Stimulated activated CD4-positive, alpha-beta T cell treated with anti-CD3 and anti-CD28 coated beads, Interleukin-1b, Interleukin-23, amount 100 ng/mL, for 24 hours (primary cell): ENCODE data around the gene LTBP1.
"Not testable (repeated sequence)": the region's sequence is repeated elsewhere in the genome, so short reads cannot be mapped to it uniquely, and the experiment has no call there.

ENCODE experiments used
- DNase-seq, 4 experiments: peaks; one replicate each; pipeline ENCODE4 v3.0.0-alpha.2; 2020; ENCODE audit warnings: low read depth in 4 of 4, low spot score in 1 of 4

LTBP1 gene

DNA sequence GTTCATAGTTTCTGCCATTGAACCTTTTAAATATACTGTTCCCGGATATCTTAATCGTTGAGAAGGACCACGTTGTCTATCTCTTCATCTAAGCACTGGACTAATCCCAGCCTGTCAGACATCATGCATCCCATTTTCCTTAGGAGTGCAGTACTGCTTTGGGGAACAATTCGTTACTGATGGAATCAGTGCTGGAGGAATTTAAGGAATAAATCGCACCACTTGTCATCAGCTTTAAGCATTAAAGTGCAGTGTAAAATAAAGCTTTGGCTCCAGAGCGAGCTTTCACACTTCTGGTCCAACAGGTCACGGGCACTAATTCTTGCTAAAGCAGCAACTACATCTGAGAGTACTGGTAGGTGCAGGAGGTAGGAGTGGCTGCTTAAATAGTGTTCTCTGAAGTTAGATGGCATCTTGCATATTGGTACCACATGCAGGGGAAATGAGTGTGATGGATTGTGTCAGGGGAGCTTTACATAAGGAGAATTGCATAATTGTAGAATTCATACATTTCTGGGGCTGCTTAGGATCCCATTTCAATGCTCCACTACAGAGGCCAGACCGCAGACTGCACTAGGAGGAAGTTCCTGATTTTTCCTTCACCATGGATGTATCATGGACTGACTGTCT lies 424.0 kb downstream of the LTBP1 start:
- DNase-seq: no peak

DNA sequence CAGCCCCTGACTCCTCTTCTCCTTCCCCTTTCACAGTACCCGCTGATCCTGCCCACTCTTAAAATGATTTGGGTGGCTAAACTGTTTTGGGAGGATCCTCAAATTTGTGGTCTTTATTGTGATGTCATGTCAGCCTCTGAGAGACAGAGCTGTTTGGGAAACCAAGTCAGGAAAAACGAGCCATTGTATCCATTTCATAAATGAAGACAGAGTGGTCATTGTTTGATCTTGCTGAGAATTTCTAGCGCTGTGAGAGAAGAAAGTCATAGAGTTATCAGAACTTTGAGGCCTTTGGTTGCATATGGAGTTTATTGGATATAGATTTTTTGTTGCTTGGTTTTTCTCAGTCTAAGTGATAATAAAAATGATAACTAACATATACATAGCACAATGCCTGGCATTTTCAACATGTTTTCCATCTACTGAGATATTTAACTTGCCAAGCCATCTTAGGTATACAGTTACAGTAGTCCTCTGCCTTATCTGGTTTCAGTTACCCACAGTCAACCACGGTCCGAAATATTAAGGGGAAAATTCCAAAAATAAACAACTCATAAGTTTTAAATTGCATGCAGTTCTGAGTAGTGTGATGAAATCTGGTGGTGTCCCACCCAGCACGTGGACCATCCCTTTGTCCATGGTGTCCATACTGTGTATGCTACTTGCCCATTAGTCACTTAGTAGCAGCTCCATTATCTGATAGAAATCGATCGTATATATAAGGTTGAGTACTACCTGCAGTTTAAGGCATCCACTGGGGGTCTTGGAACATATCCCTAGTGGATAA lies 424.7 kb downstream of the LTBP1 start:
- no peak for DNase-seq

DNA sequence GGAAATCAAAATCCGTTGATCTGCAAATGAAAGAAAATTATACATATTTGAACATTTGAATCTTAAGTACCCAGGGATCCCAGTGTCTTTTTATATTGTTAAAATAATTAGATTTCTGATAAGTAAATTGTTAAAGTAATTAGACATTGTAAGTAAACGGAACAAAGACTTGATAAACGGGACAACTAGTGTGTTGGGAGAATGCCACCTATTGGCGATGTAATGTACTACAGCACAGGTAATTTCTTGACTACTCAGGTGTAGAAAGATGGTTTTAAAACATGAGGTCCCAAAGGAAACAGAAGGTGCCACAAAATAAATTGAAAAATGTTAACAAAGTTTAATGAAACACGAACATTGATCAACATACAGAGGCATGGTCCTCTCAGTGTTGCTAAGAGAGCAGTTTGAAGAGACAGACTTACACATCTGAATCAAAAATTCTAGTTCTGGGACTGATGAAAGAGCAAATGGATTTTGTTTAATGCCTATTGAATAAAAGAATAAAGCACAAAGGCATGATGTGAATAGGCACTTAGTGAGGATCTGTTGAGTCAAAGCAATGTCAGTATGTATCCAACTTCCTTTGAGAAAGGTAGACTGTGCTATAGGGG lies 426.3 kb downstream of the LTBP1 start:
- DNase-seq: no peak

DNA sequence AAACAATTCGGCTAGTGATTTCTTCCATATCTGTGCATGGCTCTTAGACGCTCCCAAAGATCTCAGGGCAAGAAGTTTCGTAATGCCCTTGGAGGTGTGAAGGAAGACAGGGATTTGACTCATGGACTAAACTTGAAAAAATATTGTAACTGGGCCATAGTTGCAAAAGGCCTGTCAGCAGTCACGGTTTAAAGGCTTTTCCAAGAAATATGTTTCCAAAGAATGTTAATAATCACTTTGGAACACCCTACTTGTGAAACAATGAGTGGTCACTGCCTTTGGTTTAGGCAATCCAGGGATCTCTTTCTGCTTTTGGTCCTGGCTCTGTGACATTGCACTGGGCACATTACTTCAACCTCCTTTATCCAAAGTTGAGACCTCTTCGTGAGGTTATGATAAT lies 427.2 kb downstream of the LTBP1 start:
- DNase-seq: no peak

DNA sequence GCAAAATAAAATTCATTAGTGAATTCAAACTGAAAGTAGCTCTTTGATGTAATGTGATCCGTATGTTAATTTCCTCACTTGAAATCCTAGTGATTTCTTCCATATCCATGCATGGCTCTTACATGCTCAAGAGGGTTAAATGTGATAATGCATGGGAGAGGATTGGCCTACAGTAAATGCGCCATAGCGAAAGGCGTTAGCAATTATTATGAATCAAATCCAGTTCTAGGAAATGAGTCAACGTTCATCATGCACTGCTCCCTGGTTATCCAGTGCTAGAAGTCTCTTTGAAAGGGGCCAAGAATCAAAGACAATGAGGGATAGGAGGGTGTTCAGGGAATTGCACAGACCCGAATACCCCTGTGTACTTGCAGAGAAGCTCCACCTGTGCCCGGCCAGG lies 428.3 kb downstream of the LTBP1 start:
- no peak for DNase-seq

DNA sequence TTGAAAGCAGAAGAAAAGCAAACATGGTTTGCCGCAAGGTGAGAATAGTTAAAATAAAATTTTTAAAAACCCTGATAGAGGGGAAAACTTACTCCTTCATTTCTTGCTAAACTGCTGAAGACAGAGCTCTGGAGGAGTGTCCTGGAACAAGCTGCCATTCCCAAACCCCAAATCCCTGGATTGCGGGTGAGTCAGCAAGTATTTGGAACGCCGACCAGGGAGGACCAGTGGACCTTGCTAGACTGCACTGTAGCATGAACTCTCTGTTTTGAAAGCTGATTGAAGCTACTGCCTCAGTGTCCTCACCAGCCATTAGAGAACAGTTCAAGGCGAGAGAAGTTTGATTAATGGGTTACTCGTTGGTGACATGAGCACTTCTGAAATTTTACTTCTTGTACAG lies 430.3 kb downstream of the LTBP1 start:
- no peak for DNase-seq

DNA sequence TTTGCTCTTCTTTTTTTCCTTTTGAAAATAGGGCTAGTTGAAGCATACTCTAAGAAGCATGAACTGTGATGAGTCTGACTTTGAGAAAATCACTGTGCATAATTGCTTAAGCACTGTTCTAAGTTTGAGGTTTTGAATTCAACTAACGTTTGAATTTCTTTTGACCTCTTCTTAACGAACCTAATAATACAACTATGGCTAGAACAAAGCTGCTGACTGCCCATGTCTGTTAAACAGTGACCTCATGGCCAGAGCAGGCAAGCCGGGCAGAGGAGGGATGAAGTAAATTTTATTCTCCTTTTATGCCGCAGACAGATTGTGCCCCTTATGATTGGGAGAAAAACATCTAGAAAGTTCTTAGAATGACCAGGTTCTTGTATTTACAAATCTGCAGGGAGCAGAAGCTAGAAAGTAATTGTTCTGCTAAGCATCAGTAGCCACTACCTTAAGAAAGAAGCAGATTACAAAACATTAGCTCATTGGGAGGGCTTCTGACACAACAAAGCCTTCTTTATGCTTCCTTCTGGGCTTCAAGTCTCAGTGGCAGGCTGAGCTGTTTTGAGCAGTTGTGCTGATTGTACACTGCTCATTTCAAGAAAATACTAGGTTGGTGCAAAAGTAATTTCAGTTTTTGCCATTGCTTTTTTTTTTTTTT lies 431.9 kb downstream of the LTBP1 start:
- no peak for DNase-seq

DNA sequence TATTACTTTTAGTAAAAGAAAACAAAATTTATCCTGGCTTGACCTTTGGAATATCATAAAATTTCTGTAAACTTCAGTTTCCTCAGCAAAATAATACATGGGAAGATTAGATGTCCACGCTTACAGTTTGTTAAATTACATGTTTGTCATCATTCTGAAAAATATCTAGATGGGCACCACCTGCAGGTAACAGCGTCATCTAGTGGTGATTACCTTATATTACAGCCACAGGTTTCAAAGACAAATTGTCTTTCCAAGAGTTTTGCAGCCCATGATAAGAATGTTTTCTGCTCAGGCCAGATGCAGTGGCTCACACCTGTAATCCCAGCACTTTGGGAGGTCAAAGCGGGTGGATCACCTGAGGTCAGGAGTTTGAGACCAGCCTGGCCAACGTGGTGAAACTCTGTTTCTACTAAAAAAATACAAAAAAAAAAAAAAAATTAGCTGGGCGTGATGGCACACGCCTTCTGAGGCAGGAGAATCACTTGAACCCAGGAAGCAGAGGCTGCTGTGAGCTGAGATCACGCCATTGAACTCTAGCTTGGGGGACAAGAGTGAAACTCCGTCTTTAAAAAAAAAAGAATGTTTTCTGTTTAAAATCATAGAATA lies 433.4 kb downstream of the LTBP1 start:
- no peak for DNase-seq

DNA sequence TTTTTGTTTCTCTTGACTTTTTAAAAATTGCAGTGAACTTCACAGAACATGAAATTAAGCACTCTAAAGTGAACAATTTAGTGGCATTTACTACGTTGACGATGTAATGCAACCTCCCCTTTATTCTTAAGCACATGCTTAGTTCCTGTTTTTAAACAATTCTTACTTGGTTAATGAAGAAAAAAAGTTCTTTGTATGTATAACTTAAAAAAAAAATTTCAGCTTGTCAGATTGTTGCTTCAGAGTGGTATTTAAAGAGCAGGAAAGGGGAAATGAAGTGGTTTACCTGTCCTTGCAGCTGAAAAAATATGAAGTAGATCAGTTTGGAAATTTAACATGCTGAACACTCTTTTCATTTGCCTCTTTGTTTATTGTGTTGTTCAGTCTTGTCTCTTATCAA lies 434.0 kb downstream of the LTBP1 start:
- DNase-seq: no peak

DNA sequence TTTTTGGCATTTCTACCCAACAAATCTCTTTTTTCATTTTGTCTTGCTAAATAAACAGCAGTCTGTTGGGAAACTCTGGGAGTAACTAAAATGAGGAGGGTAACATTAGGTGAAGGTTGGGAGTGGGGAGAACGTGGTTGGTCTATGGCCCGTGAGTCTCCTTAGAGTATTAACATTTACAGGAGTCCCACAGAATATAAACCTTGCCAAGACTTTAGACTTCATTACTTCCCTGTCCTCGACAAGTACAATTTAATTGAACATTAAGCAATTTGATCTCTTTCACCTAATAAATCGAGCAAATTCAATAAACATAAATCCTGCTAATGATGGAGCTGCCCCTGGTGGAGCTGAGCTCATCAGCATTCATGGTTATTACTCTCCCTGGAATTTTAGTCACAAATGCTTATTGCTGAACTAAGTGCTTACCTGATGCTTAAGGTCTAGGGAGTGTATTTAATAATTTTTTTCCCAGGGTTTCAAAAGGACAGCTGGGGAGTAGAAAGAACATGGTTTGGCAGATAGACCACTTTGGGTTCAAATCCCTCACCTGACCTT lies 434.6 kb downstream of the LTBP1 start:
- DNase-seq: no peak

DNA sequence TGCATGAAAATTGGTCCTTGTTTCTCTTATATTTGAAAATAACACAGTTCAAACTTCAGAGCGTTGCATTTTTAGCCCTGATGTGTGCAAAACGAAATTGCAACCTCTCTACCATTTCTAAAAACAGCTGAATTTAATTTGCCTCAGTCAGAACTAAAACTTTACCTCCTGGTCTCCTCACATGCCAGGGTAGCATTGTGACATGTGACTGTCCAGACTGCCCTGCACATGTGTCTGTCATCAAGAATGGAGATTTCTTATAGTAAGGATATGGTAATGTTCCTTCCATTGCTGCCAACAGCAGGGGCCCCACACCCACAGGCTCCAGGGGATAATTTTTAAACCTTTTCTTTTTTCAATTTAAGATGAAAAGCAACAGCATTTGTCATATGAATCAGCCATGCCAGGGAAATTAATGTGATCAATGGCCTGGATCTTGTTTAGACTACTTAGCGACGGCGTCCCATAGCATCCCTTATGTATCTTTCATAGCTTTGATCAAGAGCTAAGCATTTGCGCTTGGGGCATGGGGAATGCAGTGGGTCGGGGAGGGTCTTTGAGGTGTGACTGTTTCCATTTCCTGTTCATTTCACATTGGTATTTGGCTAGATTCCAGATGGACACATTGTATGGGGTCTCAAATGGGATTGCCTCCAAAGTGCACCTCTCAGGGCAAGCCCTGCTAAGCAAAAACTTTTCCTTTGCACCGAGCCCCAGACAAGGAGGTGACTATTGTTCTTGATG lies 437.3 kb downstream of the LTBP1 start:
- DNase-seq: no peak

DNA sequence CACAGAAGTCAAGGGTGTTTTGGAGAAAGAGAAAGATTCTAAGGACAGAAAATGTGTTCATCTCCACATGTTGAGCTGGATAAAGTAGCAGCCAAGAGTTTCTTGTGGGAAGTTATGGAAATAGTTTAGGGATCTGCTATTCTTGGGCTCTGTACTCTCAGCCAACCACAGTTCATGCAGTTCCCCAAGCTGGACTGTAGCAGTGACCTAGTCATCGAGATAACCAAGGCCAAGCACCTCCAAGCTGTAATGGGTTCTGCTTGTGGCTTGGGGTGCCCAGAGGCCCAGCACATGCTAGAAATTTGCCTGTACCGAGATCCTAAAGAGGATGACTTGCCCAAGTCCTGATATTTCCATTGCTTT lies 437.8 kb downstream of the LTBP1 start:
- no peak for DNase-seq

DNA sequence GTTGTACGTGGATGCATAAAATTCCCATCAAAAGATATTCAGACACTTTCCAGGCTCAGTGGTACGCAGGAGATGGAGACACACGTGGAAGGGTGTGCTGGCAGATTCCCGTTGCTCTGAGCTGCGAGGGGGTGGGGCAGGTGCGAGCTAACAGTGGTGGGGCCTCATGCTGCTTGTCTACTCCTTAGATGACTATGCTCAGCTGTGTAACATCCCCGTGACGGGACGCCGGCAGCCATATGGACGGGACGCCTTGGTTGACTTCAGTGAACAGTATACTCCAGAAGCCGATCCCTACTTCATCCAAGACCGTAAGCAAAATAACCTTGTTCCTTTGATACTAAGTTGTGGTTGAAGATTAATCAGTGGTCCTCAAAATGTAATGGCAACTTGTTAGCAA lies 442.2 kb downstream of the LTBP1 start:
- no peak for DNase-seq

DNA sequence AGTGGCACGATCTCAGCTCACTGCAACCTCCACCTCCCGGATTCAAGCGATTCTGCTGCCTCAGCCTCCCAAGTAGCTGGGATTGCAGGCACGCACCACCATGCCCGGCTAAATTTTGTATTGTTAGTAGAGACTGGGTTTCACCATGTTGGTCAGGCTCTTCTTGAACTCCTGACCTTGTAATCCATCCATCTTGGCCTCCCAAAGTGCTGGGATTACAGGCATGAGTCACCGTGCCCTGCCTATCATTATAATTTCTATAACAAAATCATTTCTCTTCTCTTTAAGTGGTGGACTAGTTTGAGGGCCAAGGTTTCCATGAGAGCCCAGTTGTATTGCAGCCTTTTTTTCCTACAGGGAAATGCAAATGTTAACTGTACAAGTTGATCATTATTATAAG lies 442.9 kb downstream of the LTBP1 start:
- DNase-seq: not testable (repeated sequence)

DNA sequence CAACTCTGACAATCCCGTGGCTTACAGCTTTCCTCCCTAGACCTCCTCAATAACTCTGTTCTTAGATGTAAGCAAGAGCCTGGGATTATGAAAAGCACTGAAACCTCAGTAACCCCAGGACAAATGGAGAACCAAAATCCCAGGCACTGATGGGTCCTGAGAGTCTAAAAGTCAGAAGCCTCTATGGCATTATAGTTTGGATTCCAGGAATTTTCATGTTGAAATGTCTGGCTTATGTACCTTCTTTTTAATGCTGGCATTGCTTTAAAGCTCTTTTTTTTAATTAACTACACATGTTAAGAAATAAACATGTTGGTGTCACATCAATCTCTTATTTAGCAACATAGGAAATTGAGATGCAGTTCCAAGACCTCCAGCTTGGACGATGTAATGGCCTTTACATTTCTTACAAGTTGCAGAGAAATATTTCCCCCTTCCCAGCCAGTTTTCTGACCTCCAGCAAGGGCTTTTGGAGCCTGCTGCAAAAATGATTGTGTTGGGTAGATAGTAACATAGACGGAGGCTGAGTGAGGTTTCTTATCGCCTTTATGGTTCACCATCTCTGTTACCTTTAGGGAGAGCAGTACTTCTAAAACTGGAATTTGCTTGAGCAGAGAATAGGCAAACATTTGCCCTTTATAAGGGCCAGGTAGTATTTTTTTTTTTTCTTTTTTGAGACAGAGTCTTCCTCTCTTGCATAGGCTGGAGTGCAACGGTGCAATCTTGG lies 444.9 kb downstream of the LTBP1 start:
- DNase-seq: no peak

DNA sequence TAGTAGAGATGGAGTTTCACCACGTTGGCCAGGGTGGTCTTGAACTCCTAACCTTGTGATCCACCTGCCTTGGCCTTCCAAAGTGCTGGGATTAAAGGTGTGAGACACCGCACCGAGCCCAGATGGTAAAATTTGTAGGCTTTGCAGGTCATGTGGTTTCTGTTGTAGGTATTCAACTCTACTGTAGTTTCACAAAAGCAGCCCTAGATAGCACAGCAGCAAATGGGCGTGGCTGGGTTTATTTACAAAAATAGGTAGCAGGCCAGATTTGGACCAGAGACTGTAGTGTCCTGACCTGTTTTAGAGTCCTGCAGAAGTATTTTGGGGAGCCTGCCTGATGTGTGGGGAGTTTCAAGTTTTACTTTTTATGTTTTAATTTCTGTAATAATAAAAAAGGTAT lies 445.6 kb downstream of the LTBP1 start:
- no peak for DNase-seq

DNA sequence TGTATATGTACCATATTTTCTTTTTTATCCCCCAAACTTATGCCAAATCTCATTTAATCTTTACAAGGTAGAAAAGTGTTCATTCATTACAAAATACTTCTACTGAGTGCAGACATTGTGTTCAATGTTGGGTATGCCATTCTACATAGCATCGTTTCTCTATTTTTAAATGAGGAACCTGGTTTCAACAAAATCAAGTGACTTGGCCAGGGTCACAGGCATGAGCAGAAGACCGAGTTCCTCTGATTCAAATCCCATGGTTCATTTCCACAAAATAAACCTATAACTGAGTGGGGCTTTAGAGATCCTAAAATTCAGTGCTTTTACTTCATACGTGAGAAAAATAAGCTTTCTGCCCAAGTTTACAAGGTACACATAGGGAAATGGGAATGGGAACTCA lies 448.3 kb downstream of the LTBP1 start:
- DNase-seq: no peak

DNA sequence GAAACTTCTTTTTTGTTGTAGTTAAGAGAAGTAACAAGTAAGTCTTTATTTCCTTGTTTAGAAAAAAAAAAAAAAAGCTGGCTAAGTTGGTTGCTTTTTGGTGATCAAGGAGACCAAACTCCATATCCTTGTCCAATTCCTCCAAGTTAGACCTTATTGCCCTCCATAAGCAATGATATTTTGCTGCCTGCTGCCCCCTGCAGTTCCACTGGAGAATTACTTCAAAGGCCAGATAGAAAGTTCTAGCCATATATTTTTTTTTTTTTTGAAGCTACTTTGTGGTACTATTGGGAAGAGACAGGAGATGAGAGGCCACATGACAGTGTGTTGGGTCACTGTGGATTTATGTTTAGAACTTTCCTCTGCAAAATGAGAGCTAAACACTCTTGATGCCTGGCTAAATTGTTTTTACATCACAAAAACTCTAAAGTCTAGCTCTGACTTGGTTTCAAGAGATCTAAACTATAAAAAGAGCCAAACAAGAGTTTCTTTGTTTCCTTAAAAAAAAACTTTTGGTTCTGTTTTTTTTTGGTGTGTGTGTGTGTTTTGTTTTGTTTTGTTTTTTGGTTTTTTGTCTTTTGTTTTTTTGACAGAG lies 449.0 kb downstream of the LTBP1 start:
- DNase-seq: peak in 3 of 4 experiments; percentile 3 to 14 (median 11)

DNA sequence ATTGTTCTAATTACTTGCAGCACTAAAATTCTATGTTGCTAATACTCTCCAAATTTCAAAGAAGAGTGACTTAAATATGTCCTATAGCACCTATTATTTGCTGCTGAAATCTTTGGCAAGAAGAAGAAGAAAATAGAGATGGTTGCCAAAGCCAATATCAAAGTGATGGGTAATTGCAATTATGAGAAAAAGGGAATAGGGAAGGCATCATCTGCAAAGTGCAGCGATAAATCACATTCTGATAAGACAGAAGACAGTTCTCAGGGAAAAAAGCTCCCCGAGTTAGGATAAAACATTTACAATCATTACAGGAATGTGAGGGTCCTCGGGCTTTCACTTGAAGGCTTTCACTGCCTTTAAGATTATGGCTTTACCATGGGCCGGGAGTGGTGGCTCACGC lies 457.6 kb downstream of the LTBP1 start:
- no peak for DNase-seq

DNA sequence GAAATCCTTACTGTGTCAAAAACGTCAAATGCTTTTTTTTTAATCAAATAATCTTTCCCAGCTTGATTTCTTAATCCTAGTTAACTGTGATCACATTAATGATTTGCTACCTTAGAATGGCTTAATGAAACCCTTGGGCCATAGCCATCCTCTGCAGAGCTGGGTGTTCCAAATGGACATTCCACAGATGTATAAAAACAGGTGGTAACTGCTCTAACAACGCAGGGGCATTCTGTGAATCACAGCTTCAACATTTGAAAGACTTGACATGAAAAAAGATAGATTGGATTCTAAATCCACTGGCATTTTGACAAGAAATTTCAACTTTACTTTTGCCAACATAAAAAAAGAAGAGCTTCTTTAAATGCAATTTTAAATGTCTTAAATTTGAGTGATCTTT lies 459.9 kb downstream of the LTBP1 start:
- DNase-seq: no peak
